HG02840 (cell line): Measurements from ENCODE around the gene ANTXR2.
"Not testable (repeated sequence)": the region's sequence is repeated elsewhere in the genome, so short reads cannot be mapped to it uniquely, and the experiment has no call there.

ENCODE experiments used
- ATAC-seq: cut with Tn5 transposase; IDR thresholded peaks from one replicate; pipeline ENCODE4 v1.9.1; 2021; ENCODE audit warnings: mild to moderate bottlenecking, moderate library complexity, moderate number of reproducible peaks; ENCODE audit not compliant: unreplicated experiment, low FRiP score

Gene ANTXR2

DNA sequence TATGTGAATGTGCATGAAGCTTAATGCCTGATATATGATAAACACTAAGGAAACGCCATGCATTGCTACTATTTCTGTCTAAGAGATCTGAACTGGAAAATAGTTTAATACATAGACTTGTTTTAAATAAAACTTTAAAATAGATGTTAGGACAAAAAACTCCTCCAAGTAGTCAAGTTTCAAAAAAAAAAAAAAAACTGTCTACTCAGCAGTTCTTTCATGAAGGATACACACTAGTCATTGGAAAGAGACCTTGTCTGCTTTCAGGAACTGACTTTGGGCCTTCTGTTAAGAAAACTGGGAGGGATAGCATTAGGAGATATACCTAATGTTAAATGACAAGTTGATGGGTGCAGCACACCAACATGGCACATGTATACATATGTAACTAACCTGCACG lies 138.4 kb downstream of the ANTXR2 start:
- ATAC-seq: no peak

DNA sequence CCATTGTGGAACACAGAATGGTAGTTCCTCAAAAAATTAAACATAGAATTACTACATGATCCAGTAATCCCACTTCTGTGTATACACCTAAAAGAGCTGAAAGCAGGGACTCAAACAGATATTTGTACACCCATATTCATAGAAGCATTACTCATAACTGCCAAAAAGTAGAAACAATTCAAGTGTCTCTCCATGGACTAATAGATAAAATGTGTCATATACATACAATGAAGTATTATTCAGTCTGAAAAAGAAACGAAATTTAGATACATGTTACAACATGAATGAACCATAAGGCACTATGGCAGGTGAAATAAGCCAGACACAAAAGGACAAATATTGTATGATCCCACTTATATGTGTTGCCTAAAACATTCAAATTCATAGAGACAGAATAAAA lies 145.1 kb downstream of the ANTXR2 start:
- no peak for ATAC-seq

DNA sequence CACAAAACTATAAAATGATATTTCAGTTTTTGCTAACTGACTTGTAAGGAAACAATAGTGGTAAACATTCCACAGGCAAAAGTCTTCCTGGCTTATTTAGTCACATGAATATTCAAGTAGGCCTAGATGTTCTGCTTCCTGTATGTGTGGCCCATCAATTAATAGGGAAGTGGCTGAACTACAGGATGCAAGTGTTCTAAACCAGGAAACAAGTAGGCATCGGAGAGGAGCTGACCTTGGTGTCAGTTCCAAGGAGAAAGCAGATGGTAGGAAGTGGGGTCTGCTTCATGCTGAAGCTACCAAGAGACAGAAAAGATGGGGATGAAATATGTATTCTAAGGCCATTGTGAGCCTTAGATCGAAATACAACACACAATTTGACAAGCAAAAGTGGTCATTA lies 149.7 kb downstream of the ANTXR2 start:
- no peak for ATAC-seq

DNA sequence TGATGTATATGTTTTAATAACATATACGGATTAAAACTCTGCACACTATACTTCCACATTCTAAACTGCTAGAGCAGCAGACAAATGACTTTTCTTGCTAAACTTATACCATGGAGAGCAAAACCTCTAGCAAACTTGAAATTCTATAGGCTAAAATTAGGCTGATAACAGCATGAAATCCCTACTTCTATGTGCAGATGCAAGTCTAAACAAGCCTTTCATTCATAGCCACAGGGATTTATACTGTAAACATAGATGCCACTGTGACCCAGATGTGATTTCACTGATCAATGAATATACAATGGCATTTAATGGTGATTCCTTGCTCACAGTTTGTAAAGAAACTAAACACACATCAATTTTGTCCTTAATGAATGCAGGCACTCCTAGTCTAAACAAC lies 151.0 kb downstream of the ANTXR2 start:
- no peak for ATAC-seq

DNA sequence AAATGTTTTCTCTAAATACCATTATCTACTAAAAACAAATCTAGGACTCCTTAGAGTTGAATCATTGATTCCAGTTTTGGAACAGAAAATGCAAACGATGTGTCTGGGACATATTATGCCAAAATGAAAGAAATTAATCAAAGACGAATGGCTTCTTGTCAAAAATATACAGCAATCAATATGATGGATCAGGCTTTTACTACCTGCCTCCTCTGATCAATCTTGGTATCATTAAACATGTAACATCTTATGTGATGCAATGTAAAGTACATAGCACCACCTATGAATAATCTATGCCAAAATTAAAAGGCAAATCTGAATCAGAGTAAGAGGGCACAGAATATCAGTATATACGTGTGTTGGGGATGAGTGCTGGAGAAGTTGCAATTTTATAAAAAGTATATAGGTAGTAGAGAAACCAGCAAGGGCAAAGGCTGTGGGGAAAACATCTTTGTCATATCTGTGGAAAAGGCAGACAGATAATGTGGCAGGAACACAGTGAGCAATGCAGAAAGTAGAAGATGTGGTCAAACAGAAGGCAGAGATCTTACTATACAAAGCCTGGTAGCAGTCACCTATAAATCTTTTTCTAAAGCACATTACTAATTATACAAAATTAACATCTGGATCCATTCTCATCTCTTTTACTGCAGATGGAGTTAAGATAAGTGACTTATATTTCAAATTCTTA lies 152.7 kb downstream of the ANTXR2 start:
- no peak for ATAC-seq

DNA sequence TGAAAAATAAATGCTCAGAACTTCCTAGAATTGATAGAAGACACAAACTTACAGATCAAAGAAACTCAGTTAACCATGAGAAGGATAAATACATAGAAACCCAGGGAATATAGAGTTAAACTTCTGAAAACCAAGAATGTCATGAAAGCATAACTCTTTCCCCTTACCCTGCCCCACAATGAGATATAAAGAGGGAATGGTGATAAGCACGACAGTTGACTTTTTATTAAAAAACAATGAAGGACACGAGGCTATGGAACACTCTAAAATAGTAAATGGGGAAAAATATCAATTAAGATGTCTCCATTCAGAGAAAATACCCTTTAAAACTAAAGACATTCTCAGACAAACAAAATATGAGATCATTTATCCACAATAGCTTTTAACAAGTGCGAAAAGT lies 154.7 kb downstream of the ANTXR2 start:
- no peak for ATAC-seq

DNA sequence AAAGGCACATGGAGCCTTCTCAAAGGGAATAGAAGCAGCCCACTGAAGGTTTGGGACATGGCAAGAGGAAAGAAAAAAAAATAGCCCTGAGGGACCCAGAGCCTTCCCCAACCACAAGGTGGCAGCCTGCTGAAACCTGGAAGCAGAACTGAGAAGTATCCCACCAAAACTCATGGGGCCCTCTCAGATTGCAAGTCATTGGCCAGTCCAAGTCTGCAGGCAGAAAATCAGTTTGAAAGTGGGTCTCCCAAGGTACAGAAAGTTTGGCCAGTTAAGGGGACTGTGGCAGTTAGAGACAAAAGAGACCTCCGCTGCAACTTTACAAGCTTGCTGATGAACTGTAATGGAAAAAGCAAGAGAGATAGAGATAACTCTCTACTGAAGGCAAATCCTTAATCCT lies 155.8 kb downstream of the ANTXR2 start:
- ATAC-seq: no peak

DNA sequence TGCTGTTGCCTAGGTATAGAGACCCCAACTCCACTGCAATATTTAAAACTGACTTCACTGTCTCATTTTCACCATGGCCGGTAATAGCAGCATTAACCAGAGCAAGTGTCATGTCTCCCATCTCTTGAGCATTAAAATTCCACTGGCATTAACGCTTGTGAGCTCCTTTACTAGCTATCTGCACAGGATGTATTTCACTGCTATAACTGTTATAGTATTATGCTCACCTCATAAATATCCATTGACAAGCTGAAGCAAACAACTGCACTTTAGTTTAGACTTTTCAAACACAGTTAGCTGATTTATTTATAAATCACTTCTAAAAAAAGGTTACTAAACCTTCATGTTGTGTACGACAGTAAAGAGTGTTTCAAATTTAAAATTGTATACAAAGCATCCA lies 157.8 kb downstream of the ANTXR2 start:
- no peak for ATAC-seq

DNA sequence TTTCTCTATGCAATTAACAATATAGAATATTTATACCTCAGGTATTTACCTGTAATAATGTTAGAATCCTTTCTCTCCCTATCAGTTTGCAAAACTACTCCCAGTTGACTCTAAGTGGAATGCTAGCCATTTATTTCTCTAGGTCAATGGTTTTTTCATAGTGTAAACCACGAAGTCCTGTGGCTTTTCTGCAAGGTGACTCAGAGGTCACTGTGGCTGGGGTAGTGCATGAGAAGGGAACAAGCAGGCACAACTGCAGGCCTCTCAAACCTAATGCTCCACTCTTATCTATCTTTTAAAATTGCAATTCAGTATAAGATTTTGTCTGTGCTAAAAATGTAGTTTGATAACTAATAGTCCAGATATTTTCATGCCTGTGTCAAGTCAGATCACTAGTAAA lies 159.4 kb downstream of the ANTXR2 start:
- no peak for ATAC-seq

DNA sequence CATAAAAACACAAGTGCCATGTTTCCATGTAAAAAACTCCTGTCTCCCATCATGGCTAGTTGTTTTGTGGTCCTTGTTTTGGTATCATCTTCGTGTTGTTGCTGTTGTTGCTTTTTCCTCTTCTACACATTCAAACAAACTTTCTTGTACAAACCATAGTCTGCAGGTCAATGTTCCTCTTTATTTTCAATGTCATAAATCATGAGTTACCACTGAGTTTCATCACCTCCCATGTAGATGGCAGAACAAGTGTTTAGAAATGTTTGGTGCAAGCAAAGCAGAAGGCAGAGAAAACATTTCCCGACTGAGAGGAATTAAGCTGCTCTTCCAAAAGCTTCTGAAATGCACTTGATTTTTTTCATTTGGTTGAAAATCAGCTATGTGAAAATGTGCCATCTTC lies 166.0 kb downstream of the ANTXR2 start:
- no peak for ATAC-seq

DNA sequence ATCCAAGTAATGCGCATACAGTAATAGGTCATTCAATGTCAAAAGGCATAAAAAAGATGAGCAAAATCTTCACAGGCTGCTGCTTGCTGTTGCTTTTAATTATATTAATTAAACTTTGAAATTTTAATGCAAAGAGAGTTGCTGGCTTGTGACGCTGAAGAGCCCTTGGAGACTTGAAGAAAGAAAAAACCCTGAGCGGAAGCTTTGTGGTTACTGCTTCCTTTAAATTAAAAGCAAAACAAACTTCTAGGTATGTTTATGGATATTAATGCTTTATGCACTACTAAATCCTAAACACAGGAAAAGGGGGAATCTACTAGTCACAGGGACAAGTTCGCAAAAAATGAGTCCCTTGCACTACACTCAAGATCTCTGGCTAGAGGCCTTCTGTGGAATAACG lies 166.7 kb downstream of the ANTXR2 start:
- no peak for ATAC-seq

DNA sequence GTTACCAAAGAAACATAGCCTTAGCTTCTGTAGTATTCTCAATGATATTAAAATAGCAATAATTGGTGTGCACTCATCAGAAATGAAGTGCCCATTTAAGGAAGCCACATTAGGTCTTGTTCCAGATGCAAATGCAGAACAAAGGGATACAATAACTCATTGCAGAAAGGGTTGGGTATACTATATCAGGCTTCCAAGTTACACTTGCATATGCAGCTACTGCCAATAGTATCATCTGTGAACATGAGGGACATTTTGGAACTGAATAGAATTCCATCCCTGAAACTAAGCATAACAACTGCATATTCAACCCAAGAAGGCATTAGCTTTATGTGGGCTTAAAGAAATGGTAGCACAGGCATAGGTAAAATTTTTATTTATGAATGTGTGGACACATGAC lies 167.8 kb downstream of the ANTXR2 start:
- no peak for ATAC-seq

DNA sequence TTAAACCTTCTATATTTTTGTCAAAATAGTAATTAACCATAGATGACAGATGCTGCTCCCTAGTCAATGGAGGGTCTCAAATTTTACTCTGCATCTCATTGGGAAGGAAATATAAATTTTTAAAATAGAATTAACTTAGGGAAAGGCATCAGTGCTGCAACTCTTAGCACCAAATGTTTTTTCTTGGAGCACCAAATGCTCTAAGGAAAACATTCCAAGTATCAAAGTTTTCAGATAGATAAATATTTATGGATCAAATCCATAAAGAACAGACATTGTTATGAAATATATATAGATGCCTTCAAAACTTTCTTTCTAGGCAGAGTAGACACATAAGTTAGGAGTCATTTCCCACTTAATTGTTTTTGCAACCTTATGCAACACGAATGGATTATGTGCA lies 168.7 kb downstream of the ANTXR2 start:
- ATAC-seq: no peak

DNA sequence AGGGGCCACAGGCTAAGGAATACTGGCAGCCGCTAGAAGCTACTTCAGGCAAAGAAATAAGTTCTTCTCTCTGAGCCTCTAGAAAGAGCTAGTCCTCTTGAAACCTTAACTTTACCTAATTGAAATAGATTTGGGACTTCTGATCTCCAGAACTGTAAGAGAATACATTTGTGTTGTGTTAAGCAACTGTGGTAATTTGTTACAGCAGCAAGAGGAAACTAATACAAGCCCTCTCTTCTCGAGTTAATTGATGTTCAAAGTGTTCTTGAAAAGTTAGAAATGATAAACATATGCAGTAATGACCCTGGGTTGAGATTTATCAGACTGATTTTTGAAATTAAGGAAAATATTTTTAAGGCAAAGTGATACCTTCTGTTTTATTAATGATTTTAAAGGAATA lies 172.8 kb downstream of the ANTXR2 start:
- no peak for ATAC-seq

DNA sequence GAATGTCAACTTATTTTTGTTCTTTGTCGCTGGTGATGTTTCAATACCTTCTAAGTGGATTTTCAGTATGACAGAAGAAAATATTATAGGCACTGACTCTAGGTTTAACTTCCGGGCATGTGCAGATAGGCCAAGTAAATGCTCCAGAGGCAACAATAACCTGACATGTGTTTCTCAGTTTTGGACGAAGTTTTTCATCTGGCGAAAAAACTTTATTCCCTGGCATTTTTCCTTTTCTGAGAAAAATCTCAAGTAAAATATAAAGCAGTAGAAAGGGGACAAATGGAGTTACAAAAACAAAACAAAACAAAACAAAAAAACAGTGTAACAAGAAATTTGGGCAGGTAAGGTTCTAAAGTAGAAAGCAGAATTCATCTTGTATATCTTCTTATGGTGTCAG lies 173.5 kb downstream of the ANTXR2 start:
- ATAC-seq: no peak

DNA sequence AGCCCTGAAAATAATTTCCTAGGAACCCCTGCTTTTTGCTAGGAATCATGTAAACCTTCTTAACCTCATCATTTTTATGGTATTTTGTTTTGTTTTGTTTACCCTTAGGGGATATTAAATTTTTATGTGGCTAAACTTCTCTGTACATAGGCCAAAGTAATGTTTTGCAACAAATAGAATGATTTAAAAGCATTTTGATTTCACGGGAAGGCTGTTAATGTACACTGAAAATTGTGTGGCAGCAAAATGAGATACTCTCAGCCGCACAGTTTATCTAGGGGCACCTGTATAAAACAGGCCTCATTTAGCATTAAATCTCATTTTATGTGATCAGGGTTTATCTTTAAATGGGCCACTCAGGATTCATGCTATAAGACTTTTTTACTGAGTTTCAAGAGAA lies 175.0 kb downstream of the ANTXR2 start:
- ATAC-seq: no peak

DNA sequence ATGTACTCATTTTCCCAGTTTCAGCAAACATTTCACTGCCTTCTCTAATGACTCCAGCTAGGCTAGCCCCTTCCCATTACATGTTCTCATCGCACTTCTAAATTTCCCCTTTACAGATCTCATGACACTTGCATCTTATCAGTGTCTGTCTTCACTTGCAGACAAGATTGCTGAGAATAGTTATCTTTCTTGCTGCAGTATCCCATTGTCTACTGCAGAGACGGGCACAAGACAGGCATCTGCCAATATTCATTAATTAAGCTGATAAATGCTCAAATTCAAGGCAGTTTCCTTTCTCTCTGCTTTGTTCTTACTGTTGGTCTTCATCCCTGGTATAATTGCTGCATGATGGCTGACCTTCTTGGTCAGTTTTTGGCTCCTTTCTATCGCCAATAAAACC lies 175.9 kb downstream of the ANTXR2 start:
- ATAC-seq: no peak

DNA sequence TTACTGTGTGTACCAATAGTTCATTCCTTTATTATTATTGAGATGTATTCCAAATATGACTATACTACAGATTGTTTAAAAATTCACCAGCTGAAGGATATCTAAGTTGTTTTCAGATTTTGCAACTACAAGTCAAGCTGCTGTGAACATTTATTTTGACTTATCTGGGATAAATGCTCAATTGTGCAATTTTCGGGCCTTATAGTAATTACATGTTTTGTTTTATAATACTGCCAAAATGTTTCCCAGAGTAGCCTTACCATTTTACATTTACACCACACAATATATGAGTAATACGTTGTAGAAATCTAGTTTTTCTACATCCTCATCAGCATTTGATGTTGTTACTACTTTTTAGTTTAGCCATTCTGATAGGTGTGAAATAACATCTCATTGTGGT lies 179.6 kb downstream of the ANTXR2 start:
- ATAC-seq: no peak

DNA sequence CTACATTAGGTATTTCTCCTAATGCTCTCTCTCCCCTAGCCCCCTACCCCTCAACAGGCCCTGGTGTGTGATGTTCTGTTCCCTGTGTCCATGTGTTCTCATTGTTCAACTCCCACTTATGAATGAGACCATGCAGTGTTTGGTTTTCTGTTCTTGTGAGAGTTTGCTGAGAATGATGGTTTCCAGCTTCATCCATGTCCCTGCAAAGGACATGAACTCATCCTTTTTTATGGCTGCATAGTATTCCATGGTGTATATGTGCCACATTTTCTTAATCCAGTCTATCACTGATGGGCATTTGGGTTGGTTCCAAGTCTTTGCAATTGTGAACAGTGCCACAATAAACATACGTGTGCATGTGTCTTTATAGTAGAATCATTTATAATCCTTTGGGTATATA lies 184.0 kb downstream of the ANTXR2 start:
- not testable (repeated sequence) for ATAC-seq

DNA sequence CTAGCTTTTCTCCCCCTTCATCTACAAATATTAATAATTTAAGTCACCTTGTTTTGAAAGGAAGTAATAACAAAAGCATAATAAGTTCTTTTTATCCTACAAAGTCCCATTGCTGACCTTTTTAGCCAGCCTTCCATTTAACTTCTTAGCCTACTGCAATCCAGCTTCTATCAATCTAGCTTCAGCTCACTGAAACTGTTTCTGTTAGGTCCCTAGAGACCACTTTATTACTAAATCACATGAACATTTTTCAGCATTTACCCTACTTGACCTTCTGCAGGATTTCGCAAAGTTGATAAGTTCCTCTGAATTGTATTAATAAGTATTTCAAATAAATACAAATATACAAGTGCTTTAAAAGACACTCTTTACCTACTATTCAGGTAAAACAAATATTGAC lies 186.5 kb downstream of the ANTXR2 start:
- no peak for ATAC-seq

DNA sequence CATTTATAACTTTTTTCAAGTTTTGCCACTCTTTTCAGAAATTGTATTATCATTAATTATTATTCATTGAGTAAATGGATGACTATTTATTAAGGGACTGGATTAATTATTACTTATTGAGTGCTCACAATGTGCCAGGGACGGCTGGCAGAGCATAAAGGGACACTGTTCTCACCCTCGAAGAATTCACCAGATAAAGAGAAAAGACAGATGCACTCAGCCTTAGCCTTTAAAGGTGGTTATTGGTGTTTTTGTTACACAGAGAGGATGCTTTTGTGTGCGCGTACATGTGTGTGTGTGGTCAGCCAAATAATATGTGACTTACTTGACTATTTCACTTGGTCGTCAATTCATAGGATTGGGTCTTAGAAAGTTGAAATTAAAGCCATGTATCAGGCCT lies 187.0 kb downstream of the ANTXR2 start:
- no peak for ATAC-seq

DNA sequence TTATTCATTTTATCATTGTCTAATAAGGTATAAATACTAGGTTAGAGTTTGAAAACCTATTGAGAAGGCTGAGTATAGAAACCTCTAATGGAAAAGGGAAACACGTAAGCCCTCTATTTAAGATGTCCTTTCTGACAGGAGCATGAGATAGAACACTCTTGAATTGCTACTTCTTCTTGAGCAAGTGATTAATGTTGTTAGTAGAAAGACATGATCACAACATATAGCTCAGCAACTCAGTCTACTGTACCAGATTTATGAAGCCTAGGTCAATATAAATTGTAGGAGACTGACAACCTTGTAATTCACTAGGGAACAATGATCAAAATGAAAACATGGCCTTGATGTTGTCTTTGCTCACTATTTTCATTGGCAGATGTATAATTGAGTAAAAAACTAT lies 189.7 kb downstream of the ANTXR2 start:
- no peak for ATAC-seq

DNA sequence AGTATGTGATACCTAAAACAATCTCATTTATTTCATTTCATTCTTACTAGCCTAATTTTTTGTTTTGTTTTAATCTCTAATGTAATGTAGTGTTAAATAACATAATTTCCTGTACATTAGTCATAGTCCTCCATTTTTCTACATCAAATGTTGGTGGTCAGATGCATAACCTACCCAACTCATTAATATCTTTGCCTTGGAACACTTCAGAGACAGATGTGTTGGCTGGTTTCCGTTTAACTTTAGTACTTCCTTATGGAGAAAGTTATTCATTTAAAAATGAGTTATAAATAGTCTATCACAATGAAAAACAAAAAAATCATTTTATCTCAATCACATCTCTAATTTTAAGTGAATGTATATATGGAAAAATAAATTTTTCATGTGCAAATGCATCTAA lies 190.2 kb downstream of the ANTXR2 start:
- no peak for ATAC-seq
